ENCODE results near the gene TGDS. TPM values are rescaled to one million over a fixed set of nuclear protein-coding genes. Genes with fewer than 3 reads are reported as not detected.

Gene TGDS
- total RNA-seq, 4 donors from 2014 or later = 15.8 to 25.2 (median 20.4) TPM

DNA sequence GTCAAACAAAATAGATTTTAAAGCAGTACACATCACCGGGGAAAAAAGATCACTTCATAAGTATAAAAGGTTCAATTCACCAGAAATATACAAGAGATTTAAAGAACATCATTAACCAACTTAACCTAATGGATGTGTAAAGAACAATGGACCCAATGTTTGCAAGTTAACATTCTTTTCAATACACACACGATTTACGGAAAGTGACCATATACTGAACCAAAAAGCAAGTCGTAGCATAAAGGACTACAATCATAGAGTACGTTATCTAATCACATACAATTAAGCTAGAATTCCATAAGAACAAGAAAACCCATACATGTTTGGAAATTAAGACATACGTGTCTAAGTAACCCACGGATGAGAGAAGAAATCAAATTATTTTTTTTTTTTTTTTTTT lies 9.6 kb downstream of the TGDS start:
- WGBS, 2 donors = 94% methylated on average over 7 of the region's 7 CpGs
- no peaks in the 10 kb centered on the region for H3K4me1 ChIP-seq
- DNase-seq = no peak
- H3K9me3 ChIP-seq = no peaks in the 10 kb centered on the region
- TF ChIP-seq, protein P1, sequence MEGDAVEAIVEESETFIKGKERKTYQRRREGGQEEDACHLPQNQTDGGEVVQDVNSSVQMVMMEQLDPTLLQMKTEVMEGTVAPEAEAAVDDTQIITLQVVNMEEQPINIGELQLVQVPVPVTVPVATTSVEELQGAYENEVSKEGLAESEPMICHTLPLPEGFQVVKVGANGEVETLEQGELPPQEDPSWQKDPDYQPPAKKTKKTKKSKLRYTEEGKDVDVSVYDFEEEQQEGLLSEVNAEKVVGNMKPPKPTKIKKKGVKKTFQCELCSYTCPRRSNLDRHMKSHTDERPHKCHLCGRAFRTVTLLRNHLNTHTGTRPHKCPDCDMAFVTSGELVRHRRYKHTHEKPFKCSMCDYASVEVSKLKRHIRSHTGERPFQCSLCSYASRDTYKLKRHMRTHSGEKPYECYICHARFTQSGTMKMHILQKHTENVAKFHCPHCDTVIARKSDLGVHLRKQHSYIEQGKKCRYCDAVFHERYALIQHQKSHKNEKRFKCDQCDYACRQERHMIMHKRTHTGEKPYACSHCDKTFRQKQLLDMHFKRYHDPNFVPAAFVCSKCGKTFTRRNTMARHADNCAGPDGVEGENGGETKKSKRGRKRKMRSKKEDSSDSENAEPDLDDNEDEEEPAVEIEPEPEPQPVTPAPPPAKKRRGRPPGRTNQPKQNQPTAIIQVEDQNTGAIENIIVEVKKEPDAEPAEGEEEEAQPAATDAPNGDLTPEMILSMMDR (IDR thresholded peaks at IDR 0.05) = no peak
- no peak for TF ChIP-seq POLR2A (IDR thresholded peaks at IDR 0.05)
- intact Hi-C loops (cut with DNase I) = no loop called here
- H3K4me3 ChIP-seq (replicated peaks in 1 of 3) = no peak overlapping the region
- H3K27me3 ChIP-seq = no peaks in the 10 kb centered on the region
- H3K36me3 ChIP-seq = peaks cover 15% of the 10 kb centered on the region in 2 donors
- H3K27ac ChIP-seq = no peak overlapping the region

GRCh38 chr13:94585543-94586101 lies 10.3 kb downstream of the TGDS start:
- no peaks in the 10 kb centered on the region for H3K27me3 ChIP-seq
- H3K9me3 ChIP-seq = no peaks in the 10 kb centered on the region
- intact Hi-C loops (cut with DNase I) = no loop called here
- no peaks in the 10 kb centered on the region for H3K4me1 ChIP-seq
- peaks cover 20 to 23% of the 10 kb centered on the region in 2 donors for H3K36me3 ChIP-seq
- TF ChIP-seq, protein P1 (IDR thresholded peaks at IDR 0.05) = no peak
- no peak for TF ChIP-seq POLR2A (IDR thresholded peaks at IDR 0.05)
- DNase-seq = no peak
- H3K4me3 ChIP-seq (replicated peaks in 1 of 3) = no peak overlapping the region
- H3K27ac ChIP-seq = no peak overlapping the region
- 94 to 97% methylated on average over 6 of the region's 6 CpGs for WGBS, 2 donors

- Histone ChIP-seq H3K4me1 (no peaks in the 10 kb centered on the region), H3K27ac (no peak overlapping the region), H3K27me3 (no peaks in the 10 kb centered on the region), H3K9me3 (no peaks in the 10 kb centered on the region), H3K36me3 (peaks cover 35 to 39% of the 10 kb centered on the region in 2 donors), H3K4me3 (replicated peaks in 1 of 3) (no peak overlapping the region)
- 92 to 96% methylated on average over 1 of the region's 1 CpG for WGBS, 2 donors
- intact Hi-C loops (cut with DNase I) = no loop called here
- TF ChIP-seq, protein P1 (IDR thresholded peaks at IDR 0.05) = no peak
- no peak for TF ChIP-seq POLR2A (IDR thresholded peaks at IDR 0.05)
- no peak for DNase-seq
These were observed 12.0 kb downstream of the TGDS start for GRCh38 chr13:94583926-94584325.

- intact Hi-C loops (cut with DNase I) = no loop called here
- Histone ChIP-seq H3K4me3 (replicated peaks in 1 of 3) (no peak overlapping the region), H3K27ac (no peak overlapping the region), H3K27me3 (no peaks in the 10 kb centered on the region), H3K36me3 (peaks cover 47 to 59% of the 10 kb centered on the region in 2 donors), H3K4me1 (no peaks in the 10 kb centered on the region), H3K9me3 (no peaks in the 10 kb centered on the region)
- 93 to 96% methylated on average over 1 of the region's 1 CpG for WGBS, 2 donors
- TF ChIP-seq, protein P1 (IDR thresholded peaks at IDR 0.05) = no peak
- TF ChIP-seq POLR2A (IDR thresholded peaks at IDR 0.05) = no peak
- no peak for DNase-seq
These were observed 16.9 kb downstream of the TGDS start for GRCh38 chr13:94579063-94579462.

- 85 to 91% methylated on average over 3 of the region's 3 CpGs for WGBS, 2 donors
- Histone ChIP-seq H3K36me3 (peaks cover 30 to 31% of the 10 kb centered on the region in 2 donors), H3K4me3 (replicated peaks in 1 of 3) (no peak overlapping the region), H3K4me1 (no peaks in the 10 kb centered on the region), H3K27me3 (no peaks in the 10 kb centered on the region), H3K27ac (no peak overlapping the region), H3K9me3 (no peaks in the 10 kb centered on the region)
- intact Hi-C loops (cut with DNase I) = no loop called here
- no peak for DNase-seq
- TF ChIP-seq POLR2A (IDR thresholded peaks at IDR 0.05) = no peak
- TF ChIP-seq, protein P1 (IDR thresholded peaks at IDR 0.05) = no peak
These were observed 26.3 kb downstream of the TGDS start for GRCh38 chr13:94569615-94570014.

Measured in thyroid gland (tissue), 4 donors.